KMS-11 (cell line): ENCODE data around the gene ZMIZ2.

Experiments
- H2AFZ ChIP-seq: fragments of 200-600 bp; sonication (generic); 2 replicates; pipeline ENCODE4 v1.6.1; 2016; ENCODE audit warnings: antibody characterized with exemption, mixed run types, low read depth
- H3K27ac ChIP-seq: fragments of 200-600 bp; sonication (generic); 2 replicates; pipeline ENCODE4 v1.6.1; 2016; ENCODE audit warnings: mild to moderate bottlenecking, mixed run types
- H3K27me3 ChIP-seq: fragments of 200-600 bp; sonication (generic); 2 replicates; pipeline ENCODE4 v1.6.1; 2017; ENCODE audit warnings: mild to moderate bottlenecking, low read depth, mixed run types, moderate library complexity; ENCODE audit not compliant: insufficient read depth
- H3K36me3 ChIP-seq: fragments of 200-600 bp; sonication (generic); 2 replicates; pipeline ENCODE4 v1.6.1; 2017; ENCODE audit warnings: mild to moderate bottlenecking, mixed run types; ENCODE audit not compliant: insufficient read depth
- H3K4me1 ChIP-seq: fragments of 200-600 bp; sonication (generic); 2 replicates; pipeline ENCODE4 v1.6.1; 2016; ENCODE audit warnings: mild to moderate bottlenecking, low read depth, mixed run types; ENCODE audit not compliant: poor library complexity, severe bottlenecking
- H3K4me2 ChIP-seq: fragments of 200-600 bp; sonication (generic); 2 replicates; pipeline ENCODE4 v1.7.0; 2016; ENCODE audit warnings: mild to moderate bottlenecking, mixed run types
- H3K4me3 ChIP-seq: fragments of 200-600 bp; sonication (generic); IDR thresholded peaks from 2 replicates; pipeline ENCODE4 v1.6.1; 2017; ENCODE audit warnings: low read depth, low read length, mixed read lengths; ENCODE audit not compliant: insufficient read depth
- H3K79me2 ChIP-seq: fragments of 200-600 bp; sonication (generic); 2 replicates; pipeline ENCODE4 v1.6.1; 2016; ENCODE audit warnings: low read depth, mixed run types; ENCODE audit not compliant: insufficient read depth
- H3K9ac ChIP-seq: fragments of 200-600 bp; sonication (generic); 2 replicates; pipeline ENCODE4 v1.6.1; 2016; ENCODE audit warnings: mild to moderate bottlenecking, mixed run types
- H4K20me1 ChIP-seq: fragments of 200-600 bp; sonication (generic); 2 replicates; pipeline ENCODE4 v1.6.1; 2016; ENCODE audit warnings: mild to moderate bottlenecking, mixed run types; ENCODE audit not compliant: insufficient read depth
- CTCF ChIP-seq: fragments of 200-600 bp; sonication (generic); conservative IDR thresholded peaks from 2 replicates; pipeline ENCODE4 v1.6.1; 2017; ENCODE audit warnings: low read depth, mild to moderate bottlenecking, antibody characterized with exemption, low read length, moderate library complexity, mixed read lengths

Gene ZMIZ2

GRCh38 chr7:44749992-44750391, 1.3 kb downstream of the ZMIZ2 start:
- peaks cover 54% of the 10 kb centered on the region for H3K79me2 ChIP-seq
- no peak overlapping the region for H3K4me3 ChIP-seq
- H3K27me3 ChIP-seq: no peaks in the 10 kb centered on the region
- H2AFZ ChIP-seq: no peak overlapping the region
- H3K4me1 ChIP-seq: peaks cover 59% of the 10 kb centered on the region
- peak overlapping the region; percentile 60 for H3K9ac ChIP-seq
- H3K27ac ChIP-seq: peak overlapping the region; percentile 91
- H3K4me2 ChIP-seq: peak overlapping the region; percentile 95
- H3K36me3 ChIP-seq: no peaks in the 10 kb centered on the region
- peaks cover 2% of the 10 kb centered on the region; the same call in 1 of the 2 replicates for H4K20me1 ChIP-seq
- no peak for TF ChIP-seq CTCF

- no peak overlapping the region for H3K4me3 ChIP-seq
- peaks cover 2% of the 10 kb centered on the region; the same call in 1 of the 2 replicates for H4K20me1 ChIP-seq
- peaks cover 63% of the 10 kb centered on the region for H3K4me1 ChIP-seq
- H2AFZ ChIP-seq: no peak overlapping the region
- peak overlapping the region; percentile 95 for H3K4me2 ChIP-seq
- no peaks in the 10 kb centered on the region for H3K36me3 ChIP-seq
- H3K9ac ChIP-seq: peak overlapping the region; percentile 60
- H3K79me2 ChIP-seq: peaks cover 59% of the 10 kb centered on the region
- no peaks in the 10 kb centered on the region for H3K27me3 ChIP-seq
- no peak for TF ChIP-seq CTCF
- peak overlapping the region; percentile 91 for H3K27ac ChIP-seq
Measured at GRCh38 chr7:44750424-44750823, 1.8 kb downstream of the ZMIZ2 start.

- no peak overlapping the region for H3K4me3 ChIP-seq
- peak overlapping the region; percentile 95 for H3K4me2 ChIP-seq
- H3K27me3 ChIP-seq: no peaks in the 10 kb centered on the region
- H3K4me1 ChIP-seq: peaks cover 68% of the 10 kb centered on the region
- H4K20me1 ChIP-seq: peaks cover 2% of the 10 kb centered on the region; the same call in 1 of the 2 replicates
- peak overlapping the region; percentile 60 for H3K9ac ChIP-seq
- peak overlapping the region; percentile 91 for H3K27ac ChIP-seq
- no peak overlapping the region for H2AFZ ChIP-seq
- H3K36me3 ChIP-seq: no peaks in the 10 kb centered on the region
- peaks cover 65% of the 10 kb centered on the region for H3K79me2 ChIP-seq
- TF ChIP-seq CTCF: no peak
Measured at GRCh38 chr7:44750921-44751571, 2.4 kb downstream of the ZMIZ2 start.

- Histone ChIP-seq H3K4me2 (peak overlapping the region; percentile 95; the same call in 1 of the 2 replicates), H3K4me1 (peaks cover 64% of the 10 kb centered on the region), H3K27ac (peak overlapping the region; percentile 91; the same call in 1 of the 2 replicates), H2AFZ (no peak overlapping the region), H3K79me2 (peaks cover 75% of the 10 kb centered on the region), H4K20me1 (peaks cover 2% of the 10 kb centered on the region; the same call in 1 of the 2 replicates), H3K27me3 (no peaks in the 10 kb centered on the region), H3K36me3 (no peaks in the 10 kb centered on the region), H3K9ac (no peak overlapping the region), H3K4me3 (no peak overlapping the region)
- TF ChIP-seq CTCF: no peak
Measured at GRCh38 chr7:44752822-44753221, 4.2 kb downstream of the ZMIZ2 start.
